Adrenal gland (tissue), 5 donors: ENCODE data around the gene FMN1.

ENCODE experiments used
- POLR2A ChIP-seq, 2 donors: fragments of 450-650 bp; IDR thresholded peaks; one replicate each; pipeline ENCODE4 v1.6.1; 2017; ENCODE audit warnings: antibody characterized with exemption in 2 of 2, mild to moderate bottlenecking in 2 of 2, moderate library complexity in 1 of 2
- TF ChIP-seq, protein P1 (sequence below), 6 experiments: fragments of 450-650 bp in 4 of 6; fragments of 200-600 bp in 2 of 6; sonication (generic) in 1 of 6; IDR thresholded peaks; 1 replicate in 5 of 6; 2 replicates in 1 of 6; pipeline versions ENCODE4 v1.5.1 to v1.8.0; 2016 to 2021; ENCODE audit warnings: antibody characterized with exemption in 6 of 6, mild to moderate bottlenecking in 2 of 6, moderate library complexity in 1 of 6
- donor health status: DM: no; HTN: no; CAD: no.

DNA sequence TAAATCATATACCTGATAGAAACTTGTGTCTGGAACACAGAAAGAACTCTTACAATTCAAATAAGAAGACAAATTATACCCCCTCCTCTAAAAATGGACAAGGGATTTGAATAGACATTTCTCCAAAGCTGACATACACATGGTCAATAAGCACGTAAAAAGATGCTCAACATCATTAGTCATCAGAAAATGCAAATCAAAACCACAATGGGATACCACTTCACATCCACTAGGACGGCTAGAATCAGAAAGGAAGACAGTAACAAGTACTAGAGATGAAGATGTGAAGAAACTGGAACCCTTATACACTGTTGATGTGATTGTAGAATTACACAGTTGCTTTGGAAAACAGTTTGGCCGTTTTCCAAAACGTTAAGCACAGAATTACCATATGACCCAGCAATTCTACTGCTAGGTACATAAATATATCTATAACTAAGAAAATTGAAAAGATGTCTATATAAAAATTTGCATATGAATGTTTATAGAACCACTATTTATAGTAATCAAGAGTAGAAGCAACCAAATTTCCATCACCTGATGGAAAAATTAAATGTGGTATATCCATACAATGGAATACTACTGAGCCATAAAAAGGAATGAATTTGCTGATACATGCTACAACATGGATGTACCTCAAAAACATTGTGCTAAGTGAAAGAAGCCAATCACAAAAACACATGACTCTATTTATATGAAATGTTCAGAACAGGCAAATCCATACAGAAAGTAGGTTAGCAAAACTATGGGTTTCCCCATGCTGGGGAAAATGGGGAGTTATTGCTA lies 415.9 kb downstream of the FMN1 start:
- TF ChIP-seq, protein P1, sequence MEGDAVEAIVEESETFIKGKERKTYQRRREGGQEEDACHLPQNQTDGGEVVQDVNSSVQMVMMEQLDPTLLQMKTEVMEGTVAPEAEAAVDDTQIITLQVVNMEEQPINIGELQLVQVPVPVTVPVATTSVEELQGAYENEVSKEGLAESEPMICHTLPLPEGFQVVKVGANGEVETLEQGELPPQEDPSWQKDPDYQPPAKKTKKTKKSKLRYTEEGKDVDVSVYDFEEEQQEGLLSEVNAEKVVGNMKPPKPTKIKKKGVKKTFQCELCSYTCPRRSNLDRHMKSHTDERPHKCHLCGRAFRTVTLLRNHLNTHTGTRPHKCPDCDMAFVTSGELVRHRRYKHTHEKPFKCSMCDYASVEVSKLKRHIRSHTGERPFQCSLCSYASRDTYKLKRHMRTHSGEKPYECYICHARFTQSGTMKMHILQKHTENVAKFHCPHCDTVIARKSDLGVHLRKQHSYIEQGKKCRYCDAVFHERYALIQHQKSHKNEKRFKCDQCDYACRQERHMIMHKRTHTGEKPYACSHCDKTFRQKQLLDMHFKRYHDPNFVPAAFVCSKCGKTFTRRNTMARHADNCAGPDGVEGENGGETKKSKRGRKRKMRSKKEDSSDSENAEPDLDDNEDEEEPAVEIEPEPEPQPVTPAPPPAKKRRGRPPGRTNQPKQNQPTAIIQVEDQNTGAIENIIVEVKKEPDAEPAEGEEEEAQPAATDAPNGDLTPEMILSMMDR (IDR thresholded peaks at IDR 0.05), result no peak
- TF ChIP-seq POLR2A (IDR thresholded peaks at IDR 0.05), result no peak
